Sigmoid colon (tissue), 3 donors: ENCODE data around the gene MAGEE1.

Source experiments
- POLR2A ChIP-seq, 2 donors: fragments of 450-650 bp; IDR thresholded peaks; one replicate each; pipeline ENCODE4 v1.6.1; 2016; ENCODE audit warnings: antibody characterized with exemption in 2 of 2, mild to moderate bottlenecking in 2 of 2, moderate library complexity in 2 of 2
- TF ChIP-seq, protein P1 (sequence below), 4 experiments: fragments of 450-650 bp in 3 of 4; fragments of 200-600 bp in 1 of 4; IDR thresholded peaks; one replicate each; pipeline ENCODE4 v1.5.1; 2016 to 2019; ENCODE audit warnings: antibody characterized with exemption in 4 of 4, mild to moderate bottlenecking in 3 of 4, moderate library complexity in 2 of 4

DNA sequence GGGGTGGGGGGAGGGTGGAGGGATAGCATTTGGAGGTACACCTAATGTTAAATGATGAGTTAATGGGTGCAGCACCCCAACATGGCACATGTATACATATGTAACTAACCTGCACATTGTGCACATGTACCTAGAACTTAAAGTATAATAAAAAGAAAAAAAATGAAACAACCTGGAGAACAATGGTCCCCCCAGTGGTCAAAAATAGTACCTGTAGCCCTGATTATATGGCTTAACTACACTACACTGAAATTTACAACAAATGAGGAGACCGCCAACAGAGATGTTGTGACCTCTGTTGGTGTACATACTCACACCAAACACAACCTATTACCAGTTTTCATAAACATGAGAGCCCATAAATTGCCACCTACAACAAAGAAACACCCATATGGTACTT lies 7.3 kb upstream of the MAGEE1 start:
- TF ChIP-seq, protein P1, sequence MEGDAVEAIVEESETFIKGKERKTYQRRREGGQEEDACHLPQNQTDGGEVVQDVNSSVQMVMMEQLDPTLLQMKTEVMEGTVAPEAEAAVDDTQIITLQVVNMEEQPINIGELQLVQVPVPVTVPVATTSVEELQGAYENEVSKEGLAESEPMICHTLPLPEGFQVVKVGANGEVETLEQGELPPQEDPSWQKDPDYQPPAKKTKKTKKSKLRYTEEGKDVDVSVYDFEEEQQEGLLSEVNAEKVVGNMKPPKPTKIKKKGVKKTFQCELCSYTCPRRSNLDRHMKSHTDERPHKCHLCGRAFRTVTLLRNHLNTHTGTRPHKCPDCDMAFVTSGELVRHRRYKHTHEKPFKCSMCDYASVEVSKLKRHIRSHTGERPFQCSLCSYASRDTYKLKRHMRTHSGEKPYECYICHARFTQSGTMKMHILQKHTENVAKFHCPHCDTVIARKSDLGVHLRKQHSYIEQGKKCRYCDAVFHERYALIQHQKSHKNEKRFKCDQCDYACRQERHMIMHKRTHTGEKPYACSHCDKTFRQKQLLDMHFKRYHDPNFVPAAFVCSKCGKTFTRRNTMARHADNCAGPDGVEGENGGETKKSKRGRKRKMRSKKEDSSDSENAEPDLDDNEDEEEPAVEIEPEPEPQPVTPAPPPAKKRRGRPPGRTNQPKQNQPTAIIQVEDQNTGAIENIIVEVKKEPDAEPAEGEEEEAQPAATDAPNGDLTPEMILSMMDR (IDR thresholded peaks at IDR 0.05) = no peak
- no peak for TF ChIP-seq POLR2A (IDR thresholded peaks at IDR 0.05)
